ENCODE results near the gene LDLRAD1.
"Not testable (repeated sequence)": the region's sequence is repeated elsewhere in the genome, so short reads cannot be mapped to it uniquely, and the experiment has no call there.

LDLRAD1 gene

GRCh38 chr1:54016343-54017282 lies 1.4 kb downstream of the LDLRAD1 start:
- no peak for DNase-seq

GRCh38 chr1:54014009-54014629 lies 3.9 kb downstream of the LDLRAD1 start:
- no peak for DNase-seq

- DNase-seq = no peak
Observed at GRCh38 chr1:54013393-54014008, 4.5 kb downstream of the LDLRAD1 start.

GRCh38 chr1:54012863-54013262 lies 5.1 kb downstream of the LDLRAD1 start:
- DNase-seq = no peak

GRCh38 chr1:54012008-54012325 lies 6.0 kb downstream of the LDLRAD1 start:
- no peak for DNase-seq

- no peak for DNase-seq
Observed at GRCh38 chr1:54011316-54012007, 6.5 kb downstream of the LDLRAD1 start.

- DNase-seq = no peak
Observed at GRCh38 chr1:54010415-54011117, 7.4 kb downstream of the LDLRAD1 start.

- no peak for DNase-seq
Observed at GRCh38 chr1:54009406-54009805, 8.6 kb downstream of the LDLRAD1 start.

- DNase-seq = no peak
Observed at GRCh38 chr1:54008876-54009275, 9.1 kb downstream of the LDLRAD1 start.

- DNase-seq = no peak
Observed at GRCh38 chr1:54007613-54008012, 10.4 kb downstream of the LDLRAD1 start.

GRCh38 chr1:54006508-54006907 lies 11.5 kb downstream of the LDLRAD1 start:
- no peak for DNase-seq

- no peak for DNase-seq
Observed at GRCh38 chr1:54004481-54005049, 13.4 kb downstream of the LDLRAD1 start.

GRCh38 chr1:54003750-54004480 lies 14.1 kb downstream of the LDLRAD1 start:
- not testable (repeated sequence) for DNase-seq

GRCh38 chr1:54003249-54003646 lies 14.7 kb downstream of the LDLRAD1 start:
- DNase-seq = no peak

- DNase-seq = no peak
Observed at GRCh38 chr1:54002544-54003248, 15.3 kb downstream of the LDLRAD1 start.

- no peak for DNase-seq
Observed at GRCh38 chr1:54001591-54001990, 16.4 kb downstream of the LDLRAD1 start.

- no peak for DNase-seq
Observed at GRCh38 chr1:53999920-54000319, 18.1 kb downstream of the LDLRAD1 start.

GRCh38 chr1:53998223-53998622 lies 19.8 kb downstream of the LDLRAD1 start:
- DNase-seq = no peak

GRCh38 chr1:53995683-53996082 lies 22.3 kb downstream of the LDLRAD1 start:
- DNase-seq = no peak

- DNase-seq = not testable (repeated sequence)
Observed at GRCh38 chr1:53994516-53994915, 23.5 kb downstream of the LDLRAD1 start.

Measured in right forelimb (tissue), 1 donor.